ENCODE results near the gene FAM20C. TPM values are rescaled to one million over a fixed set of nuclear protein-coding genes. Genes with fewer than 3 reads are reported as not detected.

The FAM20C gene
- total RNA-seq, 1 donor: 16.8 TPM

DNA sequence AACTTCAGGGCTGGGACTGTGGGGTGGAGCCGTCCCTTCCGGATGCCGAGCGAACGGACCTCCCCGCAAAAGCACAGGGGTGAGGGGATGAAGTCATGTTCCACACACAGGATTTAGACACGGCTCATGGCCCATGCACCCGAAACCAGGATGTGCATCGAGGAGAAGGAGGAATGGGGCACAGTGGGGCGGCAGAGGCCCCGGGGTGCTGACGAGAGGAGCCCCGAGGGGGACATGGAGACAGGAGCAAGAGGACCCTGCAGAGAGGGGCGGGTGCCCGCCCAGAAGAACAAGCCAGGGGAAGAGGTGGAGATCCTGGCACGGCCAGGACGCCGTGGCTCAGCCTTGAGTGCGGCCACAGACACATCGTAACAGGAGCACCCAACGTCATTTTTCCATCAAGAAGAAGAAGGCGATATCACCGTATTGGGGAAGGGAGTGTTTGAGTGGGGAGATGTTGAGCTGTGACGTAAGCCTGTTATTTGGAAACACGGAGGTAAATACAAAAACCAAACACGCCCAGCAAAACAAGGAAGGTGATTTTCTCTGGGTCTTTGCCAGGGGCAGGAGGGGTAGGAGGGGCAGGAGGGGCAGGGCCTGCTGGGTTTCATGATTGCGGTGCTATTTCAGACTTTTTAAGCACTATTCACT lies 72.3 kb downstream of the FAM20C start:
- DNase-seq (ENCODE audit: low read depth): no peak
- H3K4me3 ChIP-seq (ENCODE audit: low read depth, low read length): no peak overlapping the region
- TF ChIP-seq CTCF (IDR thresholded peaks at IDR 0.05; ENCODE audit: insufficient read depth, low read depth, low read length): no peak

- no peak for DNase-seq (ENCODE audit: low read depth)
- TF ChIP-seq CTCF (IDR thresholded peaks at IDR 0.05; ENCODE audit: insufficient read depth, low read depth, low read length): no peak
- H3K4me3 ChIP-seq (ENCODE audit: low read depth, low read length): no peak overlapping the region
Measured at GRCh38 chr7:265192-265997, 73.0 kb downstream of the FAM20C start.

GRCh38 chr7:265998-266850 lies 73.9 kb downstream of the FAM20C start:
- no peak for DNase-seq (ENCODE audit: low read depth)
- TF ChIP-seq CTCF (IDR thresholded peaks at IDR 0.05; ENCODE audit: insufficient read depth, low read depth, low read length): no peak
- no peak overlapping the region for H3K4me3 ChIP-seq (ENCODE audit: low read depth, low read length)

- TF ChIP-seq CTCF (IDR thresholded peaks at IDR 0.05; ENCODE audit: insufficient read depth, low read depth, low read length): peak; percentile 32
- no peak for DNase-seq (ENCODE audit: low read depth)
- H3K4me3 ChIP-seq (ENCODE audit: low read depth, low read length): no peak overlapping the region
Measured at GRCh38 chr7:266851-267840, 74.8 kb downstream of the FAM20C start.

DNA sequence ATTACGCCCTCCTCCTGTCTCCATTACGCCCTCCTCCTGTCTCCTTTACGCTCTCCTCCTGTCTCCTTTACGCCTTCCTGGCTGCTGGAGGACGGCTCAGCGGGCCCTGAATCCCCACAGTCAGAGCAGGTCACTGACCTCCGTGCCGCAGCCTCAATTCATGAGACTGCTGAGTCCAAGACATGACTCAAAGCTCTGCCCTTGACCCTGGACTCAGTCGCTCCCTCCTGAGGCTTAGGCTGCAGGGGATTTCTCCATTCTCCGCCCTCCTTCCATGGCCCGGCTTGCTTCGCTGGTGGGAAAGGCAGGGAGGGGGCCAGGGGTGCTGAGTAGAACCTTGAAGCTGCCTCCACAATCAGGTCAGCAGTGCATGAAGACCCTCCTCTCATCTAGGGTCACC lies 76.6 kb downstream of the FAM20C start:
- H3K4me3 ChIP-seq (ENCODE audit: low read depth, low read length): no peak overlapping the region
- no peak for DNase-seq (ENCODE audit: low read depth)
- no peak for TF ChIP-seq CTCF (IDR thresholded peaks at IDR 0.05; ENCODE audit: insufficient read depth, low read depth, low read length)

DNA sequence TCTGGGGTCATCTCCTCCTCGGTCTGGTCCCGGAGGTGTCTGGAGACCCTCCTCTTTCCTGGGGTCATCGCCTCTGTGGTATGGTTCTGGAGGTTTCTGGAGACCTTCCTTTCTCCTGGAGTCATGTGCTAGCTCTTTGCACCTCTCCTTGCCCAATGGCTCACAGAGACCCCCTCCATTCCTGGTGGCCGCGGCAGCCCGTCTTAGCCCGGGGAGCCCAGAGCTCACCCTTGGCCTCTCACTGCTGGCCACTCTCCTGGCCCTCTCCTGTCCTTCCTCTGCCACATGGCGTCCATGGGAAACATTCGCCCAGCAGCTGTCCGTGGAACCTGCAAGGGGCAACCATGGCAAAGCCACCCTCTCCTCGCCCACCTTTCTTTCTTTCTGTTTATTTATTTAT lies 77.3 kb downstream of the FAM20C start:
- H3K4me3 ChIP-seq (ENCODE audit: low read depth, low read length): no peak overlapping the region
- no peak for DNase-seq (ENCODE audit: low read depth)
- no peak for TF ChIP-seq CTCF (IDR thresholded peaks at IDR 0.05; ENCODE audit: insufficient read depth, low read depth, low read length)
